Mesodermal cell (in vitro differentiated cells): Measurements from ENCODE around the gene KAT7.
"Not testable (repeated sequence)": the region's sequence is repeated elsewhere in the genome, so short reads cannot be mapped to it uniquely, and the experiment has no call there.

ENCODE experiments used
- H3K27ac ChIP-seq: 2 replicates; pipeline ENCODE4 v1.7.0; 2013; ENCODE audit warnings: mild to moderate bottlenecking, low read depth, low read length, moderate library complexity; ENCODE audit not compliant: severe bottlenecking
- H3K36me3 ChIP-seq: 2 replicates; pipeline ENCODE4 v1.7.1; 2013; ENCODE audit warnings: mild to moderate bottlenecking, low read length, moderate library complexity; ENCODE audit not compliant: control insufficient read depth, insufficient read depth
- H3K4me1 ChIP-seq: one replicate; pipeline ENCODE4 v1.7.1; 2013; ENCODE audit warnings: mild to moderate bottlenecking, low read length; ENCODE audit not compliant: insufficient read depth, control insufficient read depth, poor library complexity, severe bottlenecking
- H3K4me3 ChIP-seq: 2 replicates; pipeline ENCODE4 v1.7.0; 2013; ENCODE audit warnings: low read length, control low read depth, mild to moderate bottlenecking; ENCODE audit not compliant: insufficient read depth, poor library complexity, severe bottlenecking; ENCODE audit errors: extremely low read depth
- H3K9me3 ChIP-seq: 2 replicates; pipeline ENCODE4 v1.7.1; 2013; ENCODE audit warnings: mild to moderate bottlenecking, low read length, moderate library complexity; ENCODE audit not compliant: control insufficient read depth
- WGBS, 2 experiments: methylation state at CpG; one replicate each; pipeline ENCODE4 v1.1.5; 2013; ENCODE audit warnings: missing lambda C conversion rate in 2 of 2; ENCODE audit not compliant: insufficient coverage in 2 of 2; 5-methylcytosine and 5-hydroxymethylcytosine counted together

Gene KAT7

GRCh38 chr17:49748791-49749190 lies 39.7 kb upstream of the KAT7 start:
- no peaks in the 10 kb centered on the region for H3K36me3 ChIP-seq
- H3K27ac ChIP-seq: no peak overlapping the region
- 87 to 100% methylated on average over 4 to 6 of the region's 7 CpGs for WGBS, 2 experiments
- no peaks in the 10 kb centered on the region for H3K4me1 ChIP-seq
- H3K4me3 ChIP-seq: no peak overlapping the region
- no peaks in the 10 kb centered on the region for H3K9me3 ChIP-seq

- H3K9me3 ChIP-seq: no peaks in the 10 kb centered on the region
- no peak overlapping the region for H3K27ac ChIP-seq
- WGBS, 2 experiments: 100% methylated on average over 3 of the region's 3 CpGs
- H3K36me3 ChIP-seq: no peaks in the 10 kb centered on the region
- no peaks in the 10 kb centered on the region for H3K4me1 ChIP-seq
- H3K4me3 ChIP-seq: no peak overlapping the region
Observed at GRCh38 chr17:49749730-49750129, 38.8 kb upstream of the KAT7 start.

- Histone ChIP-seq H3K36me3 (no peaks in the 10 kb centered on the region), H3K4me3 (no peak overlapping the region), H3K9me3 (no peaks in the 10 kb centered on the region), H3K4me1 (no peaks in the 10 kb centered on the region), H3K27ac (no peak overlapping the region)
- WGBS, 2 experiments: 91 to 93% methylated on average over 1 of the region's 3 CpGs
Observed at GRCh38 chr17:49752508-49752907, 36.0 kb upstream of the KAT7 start.

GRCh38 chr17:49753959-49754391 lies 34.5 kb upstream of the KAT7 start:
- no peaks in the 10 kb centered on the region for H3K4me1 ChIP-seq
- no peaks in the 10 kb centered on the region for H3K9me3 ChIP-seq
- no peak overlapping the region for H3K27ac ChIP-seq
- no peak overlapping the region for H3K4me3 ChIP-seq
- 88 to 91% methylated on average over 5 to 8 of the region's 8 CpGs for WGBS, 2 experiments
- H3K36me3 ChIP-seq: no peaks in the 10 kb centered on the region

- Histone ChIP-seq H3K4me3 (no peak overlapping the region), H3K27ac (no peak overlapping the region), H3K36me3 (no peaks in the 10 kb centered on the region), H3K9me3 (no peaks in the 10 kb centered on the region), H3K4me1 (no peaks in the 10 kb centered on the region)
- WGBS, 2 experiments: 93 to 95% methylated on average over 3 to 4 of the region's 4 CpGs
Observed at GRCh38 chr17:49755663-49756283, 32.7 kb upstream of the KAT7 start.

- no peak overlapping the region for H3K27ac ChIP-seq
Observed at GRCh38 chr17:49756323-49757150, 31.9 kb upstream of the KAT7 start.

GRCh38 chr17:49757151-49757777 lies 31.2 kb upstream of the KAT7 start:
- Histone ChIP-seq H3K4me3 (no peak overlapping the region), H3K4me1 (no peaks in the 10 kb centered on the region), H3K36me3 (no peaks in the 10 kb centered on the region), H3K9me3 (no peaks in the 10 kb centered on the region), H3K27ac (no peak overlapping the region)
- WGBS, 2 experiments: 81 to 85% methylated on average over 2 to 3 of the region's 6 CpGs

More at GRCh38 chr17:49756323-49757150, 31.9 kb upstream of the KAT7 start:
- 94 to 95% methylated on average over 4 to 7 of the region's 9 CpGs for WGBS, 2 experiments
- H3K4me1 ChIP-seq: no peaks in the 10 kb centered on the region
- no peaks in the 10 kb centered on the region for H3K9me3 ChIP-seq
- H3K4me3 ChIP-seq: no peak overlapping the region
- H3K36me3 ChIP-seq: no peaks in the 10 kb centered on the region

GRCh38 chr17:49758464-49759010 lies 29.9 kb upstream of the KAT7 start:
- not testable (repeated sequence) for H3K9me3 ChIP-seq, H3K4me3 ChIP-seq, H3K36me3 ChIP-seq, H3K27ac ChIP-seq, H3K4me1 ChIP-seq
- WGBS, 2 experiments: 88 to 100% methylated on average over 2 to 4 of the region's 8 CpGs

GRCh38 chr17:49759203-49759602 lies 29.3 kb upstream of the KAT7 start:
- H3K4me1 ChIP-seq: no peaks in the 10 kb centered on the region
- H3K27ac ChIP-seq: no peak overlapping the region
- WGBS, 2 experiments: 71 to 100% methylated on average over 1 of the region's 3 CpGs
- H3K36me3 ChIP-seq: no peaks in the 10 kb centered on the region
- H3K4me3 ChIP-seq: no peak overlapping the region
- no peaks in the 10 kb centered on the region for H3K9me3 ChIP-seq

GRCh38 chr17:49760296-49760695 lies 28.2 kb upstream of the KAT7 start:
- WGBS, 2 experiments: no CpG with 5 or more reads among the region's 1 CpG
- Histone ChIP-seq H3K9me3 (no peaks in the 10 kb centered on the region), H3K4me1 (no peaks in the 10 kb centered on the region), H3K27ac (no peak overlapping the region), H3K36me3 (no peaks in the 10 kb centered on the region), H3K4me3 (no peak overlapping the region)
